ENCODE measurements around the gene TSPAN18.

Gene TSPAN18

GRCh38 chr11:44936951-44937543 lies 210.3 kb downstream of the TSPAN18 start:
- Histone ChIP-seq H3K9me3 (ENCODE audit: control insufficient read depth, low read length) (no peaks in the 10 kb centered on the region), H3K9ac (ENCODE audit: low read length) (no peak overlapping the region), H2BK120ac (ENCODE audit: low read depth, low read length) (peak overlapping the region; percentile 24), H3K18ac (ENCODE audit: low read depth in 1 of 2, low read length in 2 of 2) (peak overlapping the region in 1 of 2 experiments; percentile 22), H3K27me3 (ENCODE audit: control insufficient read depth in 1 of 2, insufficient read depth in 1 of 2, low read length in 2 of 2) (peaks cover 0 to 6% of the 10 kb centered on the region in 2 experiments), H2BK15ac (ENCODE audit: low read depth, poor library complexity, severe bottlenecking) (no peak overlapping the region), H2AK5ac (ENCODE audit: low read length, severe bottlenecking) (no peak overlapping the region), H4K91ac (ENCODE audit: low read length) (no peak overlapping the region), H3K4me3 (ENCODE audit: insufficient read depth in 1 of 2, low read depth in 1 of 2, low read length in 2 of 2) (no peak overlapping the region), H2BK12ac (ENCODE audit: low read length in 2 of 2) (peak overlapping the region; percentile 18 to 83), H3K4me2 (ENCODE audit: low read length, poor library complexity, severe bottlenecking) (no peak overlapping the region), H2AFZ (ENCODE audit: low read depth, low read length) (no peak overlapping the region), H3K36me3 (ENCODE audit: control insufficient read depth in 1 of 2, insufficient read depth in 2 of 2, low read depth in 1 of 2, low read length in 2 of 2) (peaks cover 40 to 59% of the 10 kb centered on the region in 2 experiments), H2BK5ac (ENCODE audit: low read depth, low read length, poor library complexity, severe bottlenecking) (no peak overlapping the region), H3K14ac (ENCODE audit: low read length in 2 of 2) (no peak overlapping the region), H3K4ac (ENCODE audit: low read depth in 1 of 2, low read length in 2 of 2) (peak overlapping the region in 1 of 2 experiments; percentile 12), H3K23ac (ENCODE audit: low read length in 2 of 2) (peak overlapping the region in 1 of 2 experiments; percentile 35), H3K79me1 (replicated peaks; ENCODE audit: low read length, poor library complexity, severe bottlenecking) (peaks cover 9% of the 10 kb centered on the region), H3K27ac (ENCODE audit: low read length, poor library complexity, severe bottlenecking) (no peak overlapping the region), H4K8ac (ENCODE audit: low read length) (no peak overlapping the region), H3K4me1 (ENCODE audit: control insufficient read depth, insufficient read depth, low read depth, low read length) (peaks cover 9% of the 10 kb centered on the region)
- no peak for DNase-seq
- WGBS: 71% methylated on average over 8 of the region's 12 CpGs

GRCh38 chr11:44938066-44938691 lies 211.4 kb downstream of the TSPAN18 start:
- 87% methylated on average over 19 of the region's 19 CpGs for WGBS
- Histone ChIP-seq H3K4me2 (ENCODE audit: low read length, poor library complexity, severe bottlenecking) (no peak overlapping the region), H3K27me3 (ENCODE audit: control insufficient read depth in 1 of 2, insufficient read depth in 1 of 2, low read length in 2 of 2) (no peaks in the 10 kb centered on the region), H3K9me3 (ENCODE audit: control insufficient read depth, low read length) (no peaks in the 10 kb centered on the region), H3K23ac (ENCODE audit: low read length in 2 of 2) (peak overlapping the region in 1 of 2 experiments; percentile 31), H2BK12ac (ENCODE audit: low read length in 2 of 2) (no peak overlapping the region), H2AK5ac (ENCODE audit: low read length, severe bottlenecking) (no peak overlapping the region), H3K14ac (ENCODE audit: low read length in 2 of 2) (no peak overlapping the region), H2BK120ac (ENCODE audit: low read depth, low read length) (no peak overlapping the region), H3K4me3 (ENCODE audit: insufficient read depth in 1 of 2, low read depth in 1 of 2, low read length in 2 of 2) (no peak overlapping the region), H4K8ac (ENCODE audit: low read length) (no peak overlapping the region), H3K4me1 (ENCODE audit: control insufficient read depth, insufficient read depth, low read depth, low read length) (peaks cover 21% of the 10 kb centered on the region), H3K4ac (ENCODE audit: low read depth in 1 of 2, low read length in 2 of 2) (no peak overlapping the region), H3K36me3 (ENCODE audit: control insufficient read depth in 1 of 2, insufficient read depth in 2 of 2, low read depth in 1 of 2, low read length in 2 of 2) (peaks cover 40 to 53% of the 10 kb centered on the region in 2 experiments), H3K9ac (ENCODE audit: low read length) (no peak overlapping the region), H2BK5ac (ENCODE audit: low read depth, low read length, poor library complexity, severe bottlenecking) (no peak overlapping the region), H2BK15ac (ENCODE audit: low read depth, poor library complexity, severe bottlenecking) (no peak overlapping the region), H4K91ac (ENCODE audit: low read length) (no peak overlapping the region), H3K18ac (ENCODE audit: low read depth in 1 of 2, low read length in 2 of 2) (peak overlapping the region in 1 of 2 experiments; percentile 49), H3K27ac (ENCODE audit: low read length, poor library complexity, severe bottlenecking) (no peak overlapping the region), H2AFZ (ENCODE audit: low read depth, low read length) (no peak overlapping the region), H3K79me1 (replicated peaks; ENCODE audit: low read length, poor library complexity, severe bottlenecking) (peaks cover 16% of the 10 kb centered on the region)
- DNase-seq: no peak

GRCh38 chr11:44939673-44940395 lies 213.1 kb downstream of the TSPAN18 start:
- Histone ChIP-seq H2BK15ac (ENCODE audit: low read depth, poor library complexity, severe bottlenecking) (no peak overlapping the region), H3K9me3 (ENCODE audit: control insufficient read depth, low read length) (no peaks in the 10 kb centered on the region), H3K79me1 (replicated peaks; ENCODE audit: low read length, poor library complexity, severe bottlenecking) (peaks cover 16% of the 10 kb centered on the region), H4K91ac (ENCODE audit: low read length) (peak overlapping the region; percentile 47), H2BK120ac (ENCODE audit: low read depth, low read length) (no peak overlapping the region), H3K36me3 (ENCODE audit: control insufficient read depth in 1 of 2, insufficient read depth in 2 of 2, low read depth in 1 of 2, low read length in 2 of 2) (peaks cover 25 to 51% of the 10 kb centered on the region in 2 experiments), H2BK12ac (ENCODE audit: low read length in 2 of 2) (no peak overlapping the region), H2AK5ac (ENCODE audit: low read length, severe bottlenecking) (no peak overlapping the region), H3K18ac (ENCODE audit: low read depth in 1 of 2, low read length in 2 of 2) (no peak overlapping the region), H3K14ac (ENCODE audit: low read length in 2 of 2) (no peak overlapping the region), H3K4me2 (ENCODE audit: low read length, poor library complexity, severe bottlenecking) (no peak overlapping the region), H3K27me3 (ENCODE audit: control insufficient read depth in 1 of 2, insufficient read depth in 1 of 2, low read length in 2 of 2) (no peaks in the 10 kb centered on the region), H2AFZ (ENCODE audit: low read depth, low read length) (no peak overlapping the region), H4K8ac (ENCODE audit: low read length) (no peak overlapping the region), H3K4me3 (ENCODE audit: insufficient read depth in 1 of 2, low read depth in 1 of 2, low read length in 2 of 2) (no peak overlapping the region), H3K4me1 (ENCODE audit: control insufficient read depth, insufficient read depth, low read depth, low read length) (peaks cover 32% of the 10 kb centered on the region), H2BK5ac (ENCODE audit: low read depth, low read length, poor library complexity, severe bottlenecking) (no peak overlapping the region), H3K27ac (ENCODE audit: low read length, poor library complexity, severe bottlenecking) (no peak overlapping the region), H3K4ac (ENCODE audit: low read depth in 1 of 2, low read length in 2 of 2) (no peak overlapping the region), H3K23ac (ENCODE audit: low read length in 2 of 2) (peak overlapping the region in 1 of 2 experiments; percentile 75), H3K9ac (ENCODE audit: low read length) (peak overlapping the region; percentile 59)
- WGBS: 84% methylated on average over 21 of the region's 22 CpGs
- DNase-seq: peak; percentile 50

- Histone ChIP-seq H2BK12ac (ENCODE audit: low read length in 2 of 2) (no peak overlapping the region), H3K4me1 (ENCODE audit: control insufficient read depth, insufficient read depth, low read depth, low read length) (peaks cover 32% of the 10 kb centered on the region), H3K9me3 (ENCODE audit: control insufficient read depth, low read length) (no peaks in the 10 kb centered on the region), H2BK5ac (ENCODE audit: low read depth, low read length, poor library complexity, severe bottlenecking) (no peak overlapping the region), H3K79me1 (replicated peaks; ENCODE audit: low read length, poor library complexity, severe bottlenecking) (peaks cover 19% of the 10 kb centered on the region), H3K23ac (ENCODE audit: low read length in 2 of 2) (no peak overlapping the region), H3K4ac (ENCODE audit: low read depth in 1 of 2, low read length in 2 of 2) (no peak overlapping the region), H2AK5ac (ENCODE audit: low read length, severe bottlenecking) (no peak overlapping the region), H3K4me2 (ENCODE audit: low read length, poor library complexity, severe bottlenecking) (no peak overlapping the region), H3K36me3 (ENCODE audit: control insufficient read depth in 1 of 2, insufficient read depth in 2 of 2, low read depth in 1 of 2, low read length in 2 of 2) (peaks cover 21 to 48% of the 10 kb centered on the region in 2 experiments), H3K27ac (ENCODE audit: low read length, poor library complexity, severe bottlenecking) (no peak overlapping the region), H4K8ac (ENCODE audit: low read length) (no peak overlapping the region), H3K9ac (ENCODE audit: low read length) (peak overlapping the region; percentile 10), H3K18ac (ENCODE audit: low read depth in 1 of 2, low read length in 2 of 2) (no peak overlapping the region), H4K91ac (ENCODE audit: low read length) (no peak overlapping the region), H3K14ac (ENCODE audit: low read length in 2 of 2) (no peak overlapping the region), H3K27me3 (ENCODE audit: control insufficient read depth in 1 of 2, insufficient read depth in 1 of 2, low read length in 2 of 2) (no peaks in the 10 kb centered on the region), H2BK15ac (ENCODE audit: low read depth, poor library complexity, severe bottlenecking) (no peak overlapping the region), H3K4me3 (ENCODE audit: insufficient read depth in 1 of 2, low read depth in 1 of 2, low read length in 2 of 2) (no peak overlapping the region), H2BK120ac (ENCODE audit: low read depth, low read length) (no peak overlapping the region), H2AFZ (ENCODE audit: low read depth, low read length) (no peak overlapping the region)
- WGBS: 66% methylated on average over 7 of the region's 7 CpGs
- no peak for DNase-seq
Observed at GRCh38 chr11:44940404-44940803, 213.6 kb downstream of the TSPAN18 start.

Data from mesenchymal stem cell (in vitro differentiated cells and primary cell).